HEK293T (cell line): ENCODE results near the gene VPS35L.

Experiments
- ARNT ChIP-seq: fragments of 450-650 bp; IDR thresholded peaks from 2 replicates; pipeline ENCODE4 v1.6.1; 2017; ENCODE audit warnings: mild to moderate bottlenecking
- BHLHE40 ChIP-seq: fragments of 450-650 bp; IDR thresholded peaks from 2 replicates; pipeline ENCODE4 v1.6.1; 2016; ENCODE audit warnings: mild to moderate bottlenecking, moderate library complexity, borderline replicate concordance
- CTBP1 ChIP-seq: fragments of 450-650 bp; IDR thresholded peaks from 2 replicates; pipeline ENCODE4 v1.6.1; 2016; ENCODE audit warnings: borderline replicate concordance
- L3MBTL2 ChIP-seq: fragments of 450-650 bp; conservative IDR thresholded peaks from 2 replicates; pipeline ENCODE4 v1.6.1; 2016; ENCODE audit warnings: mild to moderate bottlenecking
- NFRKB ChIP-seq: fragments of 450-650 bp; IDR thresholded peaks from 2 replicates; pipeline ENCODE4 v1.6.1; 2016; ENCODE audit warnings: mild to moderate bottlenecking, moderate library complexity
- SUZ12 ChIP-seq: fragments of 450-650 bp; IDR thresholded peaks from 2 replicates; pipeline ENCODE4 v1.6.1; 2016; ENCODE audit warnings: mild to moderate bottlenecking
- TARDBP ChIP-seq: fragments of 450-650 bp; IDR thresholded peaks from 2 replicates; pipeline ENCODE4 v1.6.1; 2016

GRCh38 chr16:19699472-19699871 lies 144.0 kb downstream of the VPS35L start:
- TF ChIP-seq TARDBP (no peak), ARNT (no peak), L3MBTL2 (no peak), NFRKB (no peak), BHLHE40 (no peak), SUZ12 (no peak), CTBP1 (no peak)
